ENCODE measurements around the gene KRTAP13-4.

The KRTAP13-4 gene

GRCh38 chr21:30437010-30437565 lies 7.1 kb downstream of the KRTAP13-4 start:
- Histone ChIP-seq H3K4me3 (no peak overlapping the region), H3K9me3 (replicated peaks in 1 of 11) (no peaks in the 10 kb centered on the region), H3K9ac (no peak overlapping the region), H3K27me3 (no peaks in the 10 kb centered on the region), H3K4me2 (no peak overlapping the region), H3K27ac (no peak overlapping the region), H3K36me3 (no peaks in the 10 kb centered on the region), H4K20me1 (no peaks in the 10 kb centered on the region), H3K4me1 (no peaks in the 10 kb centered on the region)
- no peak for TF ChIP-seq Cebpa-rat (IDR thresholded peaks at IDR 0.05)

GRCh38 chr21:30439975-30440374 lies 10.0 kb downstream of the KRTAP13-4 start, which contains the start of gene KRTAP15-1:
KRTAP15-1 (plus strand) TSS chr21:30440275; CDS start chr21:30440328, 53 bp downstream.
- Histone ChIP-seq H4K20me1 (no peaks in the 10 kb centered on the region), H3K9ac (no peak within 1 kb of the TSS), H3K27ac (no peak within 1 kb of the TSS), H3K4me3 (no peak within 1 kb of the TSS), H3K4me1 (no peaks in the 10 kb centered on the region), H3K4me2 (no peak within 1 kb of the TSS), H3K27me3 (no peaks in the 10 kb centered on the region), H3K9me3 (replicated peaks in 1 of 11) (no peaks in the 10 kb centered on the region), H3K36me3 (no peaks in the 10 kb centered on the region)
- TF ChIP-seq Cebpa-rat (IDR thresholded peaks at IDR 0.05) = no peak

- no peak for TF ChIP-seq Cebpa-rat (IDR thresholded peaks at IDR 0.05)
- Histone ChIP-seq H3K4me2 (no peak overlapping the region), H3K4me1 (peaks cover 0 to 8% (median 7%) of the 10 kb centered on the region in 10 experiments; a peak in 10 of 20 replicates), H3K4me3 (no peak overlapping the region), H3K27ac (no peak overlapping the region), H3K9me3 (replicated peaks in 1 of 11) (no peaks in the 10 kb centered on the region), H3K36me3 (no peaks in the 10 kb centered on the region), H3K9ac (no peak overlapping the region), H4K20me1 (no peaks in the 10 kb centered on the region), H3K27me3 (no peaks in the 10 kb centered on the region)
These were observed 13.2 kb downstream of the KRTAP13-4 start for GRCh38 chr21:30443226-30443625.

GRCh38 chr21:30444204-30444603 lies 14.2 kb downstream of the KRTAP13-4 start:
- Histone ChIP-seq H3K9ac (no peak overlapping the region), H3K27me3 (no peaks in the 10 kb centered on the region), H4K20me1 (no peaks in the 10 kb centered on the region), H3K4me1 (peaks cover 0 to 8% (median 7%) of the 10 kb centered on the region in 10 experiments; a peak in 10 of 20 replicates), H3K27ac (no peak overlapping the region), H3K9me3 (replicated peaks in 1 of 11) (no peaks in the 10 kb centered on the region), H3K36me3 (no peaks in the 10 kb centered on the region), H3K4me2 (no peak overlapping the region), H3K4me3 (no peak overlapping the region)
- TF ChIP-seq Cebpa-rat (IDR thresholded peaks at IDR 0.05) = no peak

- H3K4me1 ChIP-seq = peaks cover 0 to 8% (median 7%) of the 10 kb centered on the region in 10 experiments; a peak in 10 of 20 replicates
- H3K36me3 ChIP-seq = no peaks in the 10 kb centered on the region
- no peaks in the 10 kb centered on the region for H4K20me1 ChIP-seq
- no peak overlapping the region for H3K9ac ChIP-seq
- no peaks in the 10 kb centered on the region for H3K9me3 ChIP-seq (replicated peaks in 1 of 11)
- no peaks in the 10 kb centered on the region for H3K27me3 ChIP-seq
- no peak overlapping the region for H3K27ac ChIP-seq
- H3K4me2 ChIP-seq = peak overlapping the region in 8 of 11 experiments; percentile 13 to 41 (median 34); a peak in 11 of 22 replicates
- H3K4me3 ChIP-seq = no peak overlapping the region
- no peak for TF ChIP-seq Cebpa-rat (IDR thresholded peaks at IDR 0.05)
These were observed 17.0 kb downstream of the KRTAP13-4 start for GRCh38 chr21:30447056-30447455.

GRCh38 chr21:30448514-30448913 lies 18.5 kb downstream of the KRTAP13-4 start:
- Histone ChIP-seq H3K4me1 (peaks cover 0 to 8% (median 7%) of the 10 kb centered on the region in 10 experiments; a peak in 10 of 20 replicates), H3K9ac (no peak overlapping the region), H3K4me3 (no peak overlapping the region), H3K27ac (no peak overlapping the region), H4K20me1 (no peaks in the 10 kb centered on the region), H3K36me3 (no peaks in the 10 kb centered on the region), H3K9me3 (replicated peaks in 1 of 11) (no peaks in the 10 kb centered on the region), H3K27me3 (no peaks in the 10 kb centered on the region), H3K4me2 (no peak overlapping the region)
- TF ChIP-seq Cebpa-rat (IDR thresholded peaks at IDR 0.05) = no peak

- no peak overlapping the region for H3K4me3 ChIP-seq
- H4K20me1 ChIP-seq = no peaks in the 10 kb centered on the region
- H3K9ac ChIP-seq = no peak overlapping the region
- H3K36me3 ChIP-seq = no peaks in the 10 kb centered on the region
- no peak overlapping the region for H3K27ac ChIP-seq
- H3K27me3 ChIP-seq = no peaks in the 10 kb centered on the region
- H3K4me1 ChIP-seq = no peaks in the 10 kb centered on the region
- TF ChIP-seq Cebpa-rat (IDR thresholded peaks at IDR 0.05) = no peak
- H3K4me2 ChIP-seq = no peak overlapping the region
- no peaks in the 10 kb centered on the region for H3K9me3 ChIP-seq (replicated peaks in 1 of 11)
These were observed 33.7 kb downstream of the KRTAP13-4 start for GRCh38 chr21:30463713-30464112.

GRCh38 chr21:30468900-30469714 lies 39.1 kb downstream of the KRTAP13-4 start:
- no peak overlapping the region for H3K4me3 ChIP-seq
- no peaks in the 10 kb centered on the region for H3K27me3 ChIP-seq
- no peaks in the 10 kb centered on the region for H3K4me1 ChIP-seq
- TF ChIP-seq Cebpa-rat (IDR thresholded peaks at IDR 0.05) = no peak
- H3K9me3 ChIP-seq (replicated peaks in 1 of 11) = no peaks in the 10 kb centered on the region
- H3K9ac ChIP-seq = no peak overlapping the region
- H4K20me1 ChIP-seq = no peaks in the 10 kb centered on the region
- H3K36me3 ChIP-seq = no peaks in the 10 kb centered on the region
- H3K4me2 ChIP-seq = no peak overlapping the region
- no peak overlapping the region for H3K27ac ChIP-seq

- H4K20me1 ChIP-seq = no peaks in the 10 kb centered on the region
- no peaks in the 10 kb centered on the region for H3K9me3 ChIP-seq (replicated peaks in 1 of 11)
- no peak overlapping the region for H3K9ac ChIP-seq
- no peaks in the 10 kb centered on the region for H3K36me3 ChIP-seq
- H3K4me3 ChIP-seq = no peak overlapping the region
- no peaks in the 10 kb centered on the region for H3K4me1 ChIP-seq
- H3K27me3 ChIP-seq = no peaks in the 10 kb centered on the region
- no peak overlapping the region for H3K27ac ChIP-seq
- TF ChIP-seq Cebpa-rat (IDR thresholded peaks at IDR 0.05) = no peak
- no peak overlapping the region for H3K4me2 ChIP-seq
These were observed 48.0 kb downstream of the KRTAP13-4 start for GRCh38 chr21:30478004-30478403.

GRCh38 chr21:30479259-30479658 lies 49.2 kb downstream of the KRTAP13-4 start:
- Histone ChIP-seq H3K36me3 (no peaks in the 10 kb centered on the region), H3K9me3 (replicated peaks in 1 of 11) (no peaks in the 10 kb centered on the region), H3K4me3 (no peak overlapping the region), H3K4me2 (no peak overlapping the region), H3K4me1 (no peaks in the 10 kb centered on the region), H3K27ac (no peak overlapping the region), H3K27me3 (no peaks in the 10 kb centered on the region), H4K20me1 (no peaks in the 10 kb centered on the region), H3K9ac (no peak overlapping the region)
- TF ChIP-seq Cebpa-rat (IDR thresholded peaks at IDR 0.05) = no peak

Data from BLaER1 treated with 17β-estradiol and CSF1 and Interleukin-3, amounts not matched to agents 10 nM and 100 nM (cell line).